GM19099 (cell line): Measurements from ENCODE around the gene SDC1.

Source experiments
- POLR2A ChIP-seq: IDR thresholded peaks from 3 replicates; pipeline ENCODE4 v1.6.1; 2011; ENCODE audit warnings: low read depth; ENCODE audit not compliant: insufficient read length; ENCODE audit errors: extremely low read depth

Gene SDC1

DNA sequence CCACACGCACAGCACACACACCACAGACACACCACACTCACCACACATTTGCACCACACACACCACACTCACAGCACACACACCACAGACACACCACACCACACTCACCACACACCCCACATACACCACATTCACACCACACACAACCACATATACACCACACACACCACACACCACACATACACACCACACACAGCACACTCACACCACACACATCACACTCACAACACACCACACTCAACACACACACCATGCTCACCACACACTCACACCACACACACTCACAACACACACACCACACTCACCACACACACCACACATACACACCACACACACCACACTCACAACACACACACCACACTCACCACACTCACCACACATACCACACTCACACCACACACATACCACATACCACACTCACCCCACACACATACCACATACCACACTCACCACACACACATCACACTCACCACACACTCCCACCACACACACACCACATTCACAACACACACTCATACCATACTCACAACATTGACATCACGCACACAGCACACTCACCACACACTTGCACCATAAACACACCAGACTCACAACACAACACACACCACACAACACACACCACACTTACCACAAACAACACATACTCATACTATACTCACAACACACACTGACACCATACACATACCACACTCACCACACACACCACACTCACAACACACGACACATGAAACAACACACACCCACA lies 60.0 kb downstream of the SDC1 start:
- TF ChIP-seq POLR2A = no peak

GRCh38 chr2:20164061-20164733 lies 60.7 kb downstream of the SDC1 start:
- TF ChIP-seq POLR2A = no peak

DNA sequence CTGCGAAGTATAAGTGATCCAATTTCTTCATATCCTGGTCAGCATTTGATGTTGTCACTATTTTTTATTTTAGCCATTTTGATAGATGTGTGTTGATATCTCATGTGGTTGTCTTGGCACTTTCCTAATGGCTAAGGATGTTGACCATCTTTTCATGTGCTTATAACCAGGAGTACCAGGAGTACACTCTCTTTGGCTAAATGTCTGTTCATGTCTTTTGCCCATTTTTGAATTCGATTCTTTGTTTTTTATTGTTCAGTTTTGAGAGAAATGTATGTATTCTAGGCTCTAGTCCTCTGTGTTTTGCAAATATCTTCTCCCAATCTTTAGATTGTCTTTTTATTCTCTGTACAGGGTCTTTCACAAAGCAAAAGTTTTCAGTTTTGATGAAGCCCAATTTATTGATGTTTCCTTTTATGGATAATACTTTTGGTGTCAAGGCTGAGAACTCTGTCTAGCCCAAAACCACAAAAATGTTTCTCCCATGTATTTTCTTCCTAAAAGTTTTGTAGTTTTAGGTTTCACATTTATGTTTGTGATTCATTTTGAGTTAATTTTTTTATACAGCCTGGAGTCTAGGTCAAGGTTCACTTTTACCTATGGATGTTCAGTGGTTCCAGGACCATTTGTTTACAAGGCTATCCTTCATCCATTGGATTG lies 65.4 kb downstream of the SDC1 start:
- TF ChIP-seq POLR2A = no peak

DNA sequence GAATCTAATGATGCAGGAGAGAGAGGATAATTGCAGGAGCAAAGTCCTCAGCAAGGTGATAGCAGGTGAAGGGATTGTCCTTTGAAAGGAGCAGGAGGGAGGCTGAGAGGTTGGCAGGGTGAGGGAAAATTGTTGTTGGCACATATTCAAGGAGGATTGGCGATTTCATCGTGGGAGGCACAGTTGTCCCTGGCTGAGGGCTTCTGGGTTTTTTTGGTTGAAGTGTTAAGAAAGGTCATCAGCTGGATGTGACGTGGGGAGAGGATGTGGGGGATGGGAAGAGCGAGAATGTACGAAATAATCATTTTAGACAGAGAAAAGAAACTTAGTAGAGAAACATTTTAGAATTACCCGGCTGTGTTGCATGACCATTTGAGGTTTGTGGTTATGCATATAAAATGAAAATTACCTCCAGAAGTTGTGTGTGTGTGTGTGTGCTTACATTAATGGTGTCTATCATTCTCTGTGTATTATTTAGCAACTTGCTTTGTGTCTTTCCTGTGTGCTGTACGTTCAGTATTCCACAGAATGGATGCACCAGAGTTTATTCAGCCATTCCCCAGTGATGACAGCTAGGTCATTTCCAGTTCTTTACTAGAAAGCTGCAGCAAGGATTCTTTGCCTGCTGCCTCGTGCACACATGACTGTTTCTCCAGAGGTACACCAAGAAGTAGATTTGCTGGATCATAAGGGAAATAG lies 67.6 kb downstream of the SDC1 start:
- TF ChIP-seq POLR2A = no peak

DNA sequence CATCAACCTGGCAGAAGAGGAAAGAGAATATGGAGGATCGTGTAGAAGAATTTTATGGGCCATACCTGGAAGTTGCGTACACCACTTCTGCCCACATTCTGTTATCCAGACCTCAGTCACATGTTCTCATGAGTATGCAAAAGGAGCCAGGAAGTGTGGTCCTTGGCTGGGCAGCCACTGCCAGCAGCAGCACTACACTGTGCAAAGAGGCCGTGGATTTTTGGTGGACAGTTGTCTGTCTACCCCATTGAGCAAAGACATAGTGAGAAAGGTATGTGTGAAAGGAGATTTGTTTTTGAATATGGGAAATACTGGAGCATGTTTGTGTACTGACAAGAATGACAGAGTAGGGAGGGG lies 68.1 kb downstream of the SDC1 start:
- no peak for TF ChIP-seq POLR2A

DNA sequence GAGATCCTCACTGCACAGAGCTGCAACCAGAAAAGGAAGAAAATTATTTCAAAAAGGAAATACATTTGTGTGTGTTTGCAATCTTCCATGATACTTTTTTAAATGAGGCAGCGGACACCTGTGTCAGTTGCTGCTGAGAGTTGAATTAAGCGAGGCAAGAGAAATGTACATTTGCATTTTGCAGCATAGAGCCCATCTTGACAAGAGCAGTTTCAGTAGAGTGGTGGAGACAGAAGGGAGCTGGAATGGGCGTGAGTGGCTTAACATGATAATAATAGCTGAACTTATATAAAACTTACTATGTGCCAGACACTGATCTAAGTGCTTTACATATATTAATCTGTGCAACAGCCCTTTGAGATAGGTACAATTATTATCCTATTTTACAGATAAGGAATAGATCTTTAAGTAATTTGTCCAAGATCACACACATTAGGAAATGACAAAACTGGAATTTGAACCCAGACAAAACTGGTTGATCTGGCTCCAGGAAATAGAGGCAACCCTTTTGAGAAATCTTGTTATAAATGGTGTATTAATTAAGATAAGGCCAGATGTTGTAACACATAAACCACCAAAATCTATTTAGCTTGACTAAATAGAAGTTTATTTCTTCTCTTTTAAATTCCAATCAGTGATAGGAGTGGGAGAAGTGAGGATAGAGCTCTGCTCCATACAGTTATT lies 68.7 kb downstream of the SDC1 start:
- no peak for TF ChIP-seq POLR2A

DNA sequence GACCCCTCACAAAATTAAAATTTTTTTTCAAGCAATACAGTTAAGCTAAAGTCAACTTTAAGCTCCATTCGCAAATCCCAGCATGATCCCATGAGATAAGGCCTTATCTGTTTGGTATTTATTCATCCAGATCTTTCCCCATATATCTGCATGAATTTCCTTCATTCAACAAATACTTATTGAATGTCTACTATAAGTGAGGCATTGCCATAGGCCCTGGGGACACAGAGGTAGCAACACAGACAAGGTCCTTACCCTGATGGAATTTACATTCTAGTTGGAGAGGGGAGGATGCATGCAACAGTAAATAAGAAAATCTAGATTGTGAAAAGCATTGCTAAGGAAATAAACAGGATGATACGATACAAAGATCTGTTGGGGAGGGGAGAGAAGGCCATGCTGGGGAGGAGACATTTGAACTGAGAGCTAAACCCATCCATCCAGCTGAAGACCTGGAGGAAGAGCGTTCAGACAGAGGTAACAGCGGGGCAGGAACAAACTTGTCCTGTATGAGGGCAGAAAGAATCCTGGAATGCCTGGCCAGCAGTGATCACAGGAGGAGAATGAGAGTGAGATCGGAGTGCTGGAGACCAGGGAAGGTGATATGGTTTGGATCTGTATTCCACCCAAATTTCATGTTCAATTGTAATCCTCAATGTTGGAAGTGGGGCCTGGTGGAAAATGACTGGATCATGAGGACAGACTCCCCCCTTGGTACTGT lies 71.6 kb downstream of the SDC1 start:
- TF ChIP-seq POLR2A = no peak

GRCh38 chr2:20150806-20151571 lies 73.9 kb downstream of the SDC1 start:
- no peak for TF ChIP-seq POLR2A
